ENCODE data around the gene ZNF853. TPM values are rescaled to one million over a fixed set of nuclear protein-coding genes. Genes with fewer than 3 reads are reported as not detected.

ZNF853 gene
- total RNA-seq, 1 donor from 2014 or later, result 5.2 TPM

DNA sequence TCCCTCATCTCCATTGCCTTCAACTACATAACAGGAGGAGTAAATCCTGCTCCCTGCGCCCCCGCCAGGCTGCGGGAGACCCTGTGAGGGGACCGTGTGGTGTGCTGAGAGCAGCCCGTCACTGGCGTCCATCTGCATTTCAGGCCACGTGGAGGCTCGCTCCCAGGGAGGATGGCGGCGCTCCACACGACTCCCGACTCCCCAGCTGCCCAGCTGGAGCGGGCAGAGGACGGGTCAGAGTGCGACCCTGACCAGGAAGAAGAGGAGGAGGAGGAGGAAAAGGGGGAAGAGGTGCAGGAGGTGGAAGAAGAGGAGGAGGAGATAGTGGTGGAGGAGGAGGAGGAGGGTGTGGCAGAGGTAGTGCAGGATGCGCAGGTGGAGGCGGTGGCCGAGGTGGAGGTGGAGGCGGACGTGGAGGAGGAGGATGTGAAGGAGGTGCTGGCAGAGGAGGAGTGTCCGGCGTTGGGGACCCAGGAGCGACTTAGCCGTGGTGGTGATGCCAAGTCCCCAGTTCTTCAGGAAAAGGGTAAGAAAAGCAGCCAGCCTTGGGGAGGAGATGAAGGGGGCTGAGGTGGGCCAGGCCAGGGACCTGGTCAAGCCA, 26.9 kb downstream of the ZNF853 start:
- TF ChIP-seq, protein P1, sequence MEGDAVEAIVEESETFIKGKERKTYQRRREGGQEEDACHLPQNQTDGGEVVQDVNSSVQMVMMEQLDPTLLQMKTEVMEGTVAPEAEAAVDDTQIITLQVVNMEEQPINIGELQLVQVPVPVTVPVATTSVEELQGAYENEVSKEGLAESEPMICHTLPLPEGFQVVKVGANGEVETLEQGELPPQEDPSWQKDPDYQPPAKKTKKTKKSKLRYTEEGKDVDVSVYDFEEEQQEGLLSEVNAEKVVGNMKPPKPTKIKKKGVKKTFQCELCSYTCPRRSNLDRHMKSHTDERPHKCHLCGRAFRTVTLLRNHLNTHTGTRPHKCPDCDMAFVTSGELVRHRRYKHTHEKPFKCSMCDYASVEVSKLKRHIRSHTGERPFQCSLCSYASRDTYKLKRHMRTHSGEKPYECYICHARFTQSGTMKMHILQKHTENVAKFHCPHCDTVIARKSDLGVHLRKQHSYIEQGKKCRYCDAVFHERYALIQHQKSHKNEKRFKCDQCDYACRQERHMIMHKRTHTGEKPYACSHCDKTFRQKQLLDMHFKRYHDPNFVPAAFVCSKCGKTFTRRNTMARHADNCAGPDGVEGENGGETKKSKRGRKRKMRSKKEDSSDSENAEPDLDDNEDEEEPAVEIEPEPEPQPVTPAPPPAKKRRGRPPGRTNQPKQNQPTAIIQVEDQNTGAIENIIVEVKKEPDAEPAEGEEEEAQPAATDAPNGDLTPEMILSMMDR (IDR thresholded peaks at IDR 0.05), result no peak
- H3K36me3 ChIP-seq, result peaks cover 67% of the 10 kb centered on the region
- H3K27me3 ChIP-seq, result no peaks in the 10 kb centered on the region

DNA sequence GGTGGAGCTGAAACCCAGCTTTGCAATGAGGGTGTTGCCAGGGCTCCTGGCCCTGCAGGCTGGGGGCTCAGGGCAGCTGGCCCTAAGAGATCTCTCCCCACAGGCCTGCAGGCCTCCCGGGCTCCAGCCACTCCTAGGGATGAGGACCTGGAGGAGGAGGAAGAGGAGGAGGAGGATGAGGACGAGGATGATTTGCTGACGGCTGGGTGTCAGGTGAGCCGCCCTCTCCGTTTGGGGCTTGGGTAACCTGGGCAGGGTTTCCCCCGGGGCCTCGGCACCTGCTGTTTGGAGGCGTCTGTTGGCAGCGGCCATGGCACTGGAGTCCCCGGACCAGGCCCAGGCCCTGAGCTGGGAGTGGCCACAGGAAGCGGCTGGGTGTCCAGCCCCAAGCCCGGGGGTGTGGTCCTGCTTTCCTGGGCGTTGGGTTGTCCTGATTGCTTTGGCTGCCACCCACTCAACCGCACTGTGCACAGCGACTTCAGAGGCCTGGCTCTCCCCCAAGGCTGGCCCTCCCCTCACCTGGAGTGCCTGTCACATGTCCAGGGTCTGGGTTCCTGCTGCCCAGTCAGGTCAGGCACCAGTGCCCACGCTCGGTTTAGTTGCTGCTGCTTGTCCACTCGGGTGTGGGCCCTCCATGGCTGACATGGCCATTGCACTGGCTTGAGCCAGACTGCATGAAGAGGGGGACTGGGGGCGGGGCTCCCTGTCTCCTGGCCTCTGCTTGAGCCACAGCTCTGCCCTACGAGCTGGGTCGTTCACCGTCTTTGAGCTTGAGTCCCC, 27.6 kb downstream of the ZNF853 start:
- no peak for ATAC-seq
- peaks cover 72% of the 10 kb centered on the region for H3K36me3 ChIP-seq
- no peak for DNase-seq
- TF ChIP-seq, protein P1 (IDR thresholded peaks at IDR 0.05), result no peak
- H3K4me3 ChIP-seq, result no peak overlapping the region
- no peaks in the 10 kb centered on the region for H3K9me3 ChIP-seq
- intact Hi-C loops (cut with DNase I), result no loop called here
- no peak overlapping the region for H3K27ac ChIP-seq
- no peaks in the 10 kb centered on the region for H3K27me3 ChIP-seq
- H3K4me1 ChIP-seq, result peaks cover 19% of the 10 kb centered on the region

More for the DNA sequence above, 26.9 kb downstream of the ZNF853 start:
- H3K27ac ChIP-seq, result no peak overlapping the region
- no peaks in the 10 kb centered on the region for H3K9me3 ChIP-seq
- peaks cover 21% of the 10 kb centered on the region for H3K4me1 ChIP-seq
- DNase-seq, result no peak
- no peak for ATAC-seq
- H3K4me3 ChIP-seq, result no peak overlapping the region
- intact Hi-C loops (cut with DNase I), result no loop called here

DNA sequence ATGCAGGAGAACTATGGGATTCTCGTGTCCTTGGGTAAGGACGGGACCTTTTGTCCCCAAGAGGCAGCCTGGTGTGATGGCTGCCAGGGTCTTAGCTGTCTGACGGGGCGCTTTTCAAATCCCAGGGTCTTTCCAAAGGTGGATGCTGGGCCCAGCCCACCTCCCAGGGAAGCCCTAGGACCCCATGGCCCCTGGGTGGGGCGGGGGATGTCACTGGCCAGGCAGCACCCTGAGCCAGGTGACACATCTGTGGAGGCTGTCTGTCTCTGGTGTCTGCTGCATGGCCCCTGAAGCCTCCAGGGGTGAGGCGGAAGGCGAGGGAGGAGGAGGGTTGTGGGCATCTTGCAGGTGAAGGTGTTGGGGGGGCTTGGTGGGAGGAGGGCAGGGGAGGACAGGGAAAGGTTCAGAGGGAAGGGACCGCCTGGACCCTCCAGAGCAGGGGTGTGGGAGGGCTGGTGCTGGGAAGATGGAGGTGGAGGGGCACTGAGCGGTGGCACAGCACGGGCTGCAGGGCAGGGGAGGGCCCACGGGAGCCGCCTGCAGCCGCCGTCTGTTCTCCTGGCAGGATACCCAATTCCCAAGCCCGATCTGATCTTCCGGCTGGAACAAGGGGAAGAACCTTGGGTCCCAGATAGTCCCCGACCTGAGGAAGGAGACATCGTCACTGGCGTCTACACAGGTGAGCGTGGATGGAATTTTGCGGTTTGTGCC, 28.7 kb downstream of the ZNF853 start:
- Histone ChIP-seq H3K27ac (no peak overlapping the region), H3K27me3 (no peaks in the 10 kb centered on the region), H3K36me3 (peaks cover 80% of the 10 kb centered on the region), H3K4me3 (no peak overlapping the region), H3K4me1 (peaks cover 9% of the 10 kb centered on the region), H3K9me3 (no peaks in the 10 kb centered on the region)
- ATAC-seq (no peak), DNase-seq (no peak)
- intact Hi-C loops (cut with DNase I), result no loop called here
- TF ChIP-seq, protein P1 (IDR thresholded peaks at IDR 0.05), result no peak

DNA sequence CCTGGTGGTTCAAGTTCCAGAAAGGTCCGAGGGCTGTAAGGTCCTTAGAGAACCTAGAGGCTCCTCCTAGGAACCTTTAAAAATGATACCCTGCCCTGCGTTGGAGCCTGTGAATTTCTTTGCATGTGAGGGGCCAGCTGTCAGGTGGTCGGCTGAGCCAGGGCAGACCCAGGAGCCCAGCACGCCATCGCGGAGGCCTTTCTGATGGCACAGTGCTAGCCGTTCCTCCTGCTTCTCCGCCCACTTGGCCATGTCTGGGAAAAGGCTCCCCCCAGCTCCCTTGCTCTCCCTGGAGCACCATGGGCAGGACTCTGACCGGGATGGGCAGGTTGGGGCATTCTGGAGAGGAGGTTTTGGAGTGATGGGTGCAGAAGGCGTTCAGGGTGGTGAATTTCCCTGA, 29.3 kb downstream of the ZNF853 start:
- H3K9me3 ChIP-seq, result no peaks in the 10 kb centered on the region
- TF ChIP-seq, protein P1 (IDR thresholded peaks at IDR 0.05), result no peak
- no peak for DNase-seq
- H3K27ac ChIP-seq, result no peak overlapping the region
- peaks cover 3% of the 10 kb centered on the region for H3K4me1 ChIP-seq
- no peak overlapping the region for H3K4me3 ChIP-seq
- intact Hi-C loops (cut with DNase I), result no loop called here
- no peak for ATAC-seq
- no peaks in the 10 kb centered on the region for H3K27me3 ChIP-seq
- H3K36me3 ChIP-seq, result peaks cover 82% of the 10 kb centered on the region

DNA sequence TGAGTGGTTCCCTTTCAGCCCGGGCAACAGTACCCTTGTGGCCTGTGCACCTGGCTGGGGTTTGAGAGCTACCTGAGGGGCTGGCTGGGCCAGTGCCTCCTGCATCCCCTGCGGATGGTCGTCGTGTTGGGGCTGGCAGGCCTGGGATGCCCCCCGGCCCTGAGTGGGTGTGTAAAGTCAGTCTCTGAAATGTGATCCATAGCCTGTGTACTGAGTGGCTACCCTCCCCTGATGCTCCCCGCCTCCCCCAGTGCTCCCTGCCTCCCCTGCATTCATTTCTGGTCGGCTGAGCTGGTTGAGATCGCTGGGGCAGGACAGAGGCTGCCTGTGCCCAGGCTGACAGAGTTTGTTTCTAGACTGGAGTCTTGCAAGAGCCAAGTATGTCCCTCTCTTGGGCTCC, 31.1 kb downstream of the ZNF853 start:
- TF ChIP-seq, protein P1 (IDR thresholded peaks at IDR 0.05), result no peak
- Histone ChIP-seq H3K9me3 (no peaks in the 10 kb centered on the region), H3K4me3 (no peak overlapping the region), H3K4me1 (no peaks in the 10 kb centered on the region), H3K27me3 (no peaks in the 10 kb centered on the region), H3K36me3 (peaks cover 76% of the 10 kb centered on the region), H3K27ac (no peak overlapping the region)
- ATAC-seq (no peak), DNase-seq (no peak)
- intact Hi-C loops (cut with DNase I), result no loop called here
